ENCODE measurements around the gene UPB1.
"Not testable (repeated sequence)": the region's sequence is repeated elsewhere in the genome, so short reads cannot be mapped to it uniquely, and the experiment has no call there.

Gene UPB1

DNA sequence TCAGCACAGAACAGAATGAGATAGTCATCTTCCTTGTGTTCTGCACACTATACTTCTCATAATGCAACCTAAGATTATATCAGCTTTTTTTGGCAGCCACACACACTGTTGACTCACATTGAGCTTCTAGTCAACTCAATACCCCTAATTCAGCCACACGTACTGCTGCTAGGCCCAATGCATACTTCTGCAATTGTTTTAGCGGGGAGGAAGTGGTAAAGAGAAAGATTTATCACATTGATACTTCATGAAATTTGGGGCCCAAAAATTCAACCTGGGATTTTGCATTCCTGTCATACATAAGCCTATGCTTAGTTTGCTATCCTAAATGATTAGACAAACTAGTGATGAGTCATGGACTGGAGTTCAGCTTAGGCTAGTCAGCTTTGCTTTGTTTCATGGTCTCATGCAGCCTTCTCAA lies 8.6 kb upstream of the UPB1 start:
- DNase-seq (ENCODE audit: low read depth) = peak; percentile 70
- TF ChIP-seq, protein P1, sequence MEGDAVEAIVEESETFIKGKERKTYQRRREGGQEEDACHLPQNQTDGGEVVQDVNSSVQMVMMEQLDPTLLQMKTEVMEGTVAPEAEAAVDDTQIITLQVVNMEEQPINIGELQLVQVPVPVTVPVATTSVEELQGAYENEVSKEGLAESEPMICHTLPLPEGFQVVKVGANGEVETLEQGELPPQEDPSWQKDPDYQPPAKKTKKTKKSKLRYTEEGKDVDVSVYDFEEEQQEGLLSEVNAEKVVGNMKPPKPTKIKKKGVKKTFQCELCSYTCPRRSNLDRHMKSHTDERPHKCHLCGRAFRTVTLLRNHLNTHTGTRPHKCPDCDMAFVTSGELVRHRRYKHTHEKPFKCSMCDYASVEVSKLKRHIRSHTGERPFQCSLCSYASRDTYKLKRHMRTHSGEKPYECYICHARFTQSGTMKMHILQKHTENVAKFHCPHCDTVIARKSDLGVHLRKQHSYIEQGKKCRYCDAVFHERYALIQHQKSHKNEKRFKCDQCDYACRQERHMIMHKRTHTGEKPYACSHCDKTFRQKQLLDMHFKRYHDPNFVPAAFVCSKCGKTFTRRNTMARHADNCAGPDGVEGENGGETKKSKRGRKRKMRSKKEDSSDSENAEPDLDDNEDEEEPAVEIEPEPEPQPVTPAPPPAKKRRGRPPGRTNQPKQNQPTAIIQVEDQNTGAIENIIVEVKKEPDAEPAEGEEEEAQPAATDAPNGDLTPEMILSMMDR (IDR thresholded peaks at IDR 0.05; ENCODE audit: low read length, missing control alignments) = no peak

DNA sequence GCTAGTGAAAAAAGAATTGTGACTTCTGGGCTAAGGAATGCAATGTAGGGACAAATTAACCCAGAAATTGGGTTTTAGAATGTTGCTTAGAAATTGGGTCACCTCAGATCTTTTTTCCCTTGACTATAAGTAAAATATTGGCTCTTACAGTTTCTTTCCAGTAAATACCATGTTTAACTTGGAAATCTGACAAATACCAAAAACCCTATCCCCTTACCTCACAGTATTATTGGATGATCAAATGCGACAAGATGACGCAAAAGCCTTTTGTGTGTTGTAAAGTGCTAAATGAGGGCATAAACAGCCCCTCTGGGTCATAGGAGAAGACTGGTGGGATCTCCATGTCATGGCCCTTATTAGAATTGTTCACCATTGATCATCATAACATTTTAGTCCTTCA lies 6.1 kb upstream of the UPB1 start:
- TF ChIP-seq, protein P1 (IDR thresholded peaks at IDR 0.05; ENCODE audit: low read length, missing control alignments) = no peak
- DNase-seq (ENCODE audit: low read depth) = no peak
- H3K4me3 ChIP-seq (replicated peaks; ENCODE audit: low read depth, low read length) = no peak overlapping the region

More for the DNA sequence above, 8.6 kb upstream of the UPB1 start:
- H3K4me3 ChIP-seq (replicated peaks; ENCODE audit: low read depth, low read length) = no peak overlapping the region

DNA sequence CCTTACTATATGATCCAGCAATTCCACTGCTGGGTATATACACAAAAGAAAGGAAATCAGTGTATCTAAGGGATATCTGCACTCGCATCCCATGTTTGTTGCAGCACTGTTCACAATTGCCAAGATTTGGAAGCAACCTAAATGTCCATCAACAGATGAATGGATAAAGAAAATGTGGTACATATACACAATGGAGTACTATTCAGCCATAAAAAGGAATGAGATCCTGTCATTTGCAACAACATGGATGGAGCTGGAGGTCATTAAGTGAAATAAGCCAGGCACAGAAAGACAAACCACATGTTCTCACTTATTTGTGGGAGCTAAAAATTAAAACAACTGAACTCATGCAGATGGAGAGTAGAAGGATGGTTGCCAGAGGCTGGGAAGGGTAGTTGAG lies 5.7 kb upstream of the UPB1 start:
- H3K4me3 ChIP-seq (replicated peaks; ENCODE audit: low read depth, low read length) = not testable (repeated sequence)

DNA sequence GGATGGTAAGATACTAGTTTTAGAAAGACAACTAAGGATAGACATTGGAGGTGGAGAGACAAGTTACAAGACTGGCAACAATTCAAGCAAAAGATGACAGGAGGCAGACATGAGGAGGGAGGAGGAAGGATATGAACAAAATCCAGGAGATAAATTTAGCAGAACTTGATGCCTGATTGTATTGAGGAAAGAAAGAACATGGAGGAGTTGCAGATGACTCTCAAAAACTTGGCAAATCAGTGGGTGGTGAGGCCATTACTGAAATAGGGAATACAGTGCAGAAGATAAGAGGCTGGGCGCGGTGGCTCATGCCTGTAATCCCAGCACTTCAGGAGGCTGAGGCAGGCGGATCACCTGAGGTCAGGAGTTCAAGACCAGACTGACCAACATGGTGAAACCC lies 2.7 kb upstream of the UPB1 start:
- DNase-seq (ENCODE audit: low read depth) = peak; percentile 24
- no peak overlapping the region for H3K4me3 ChIP-seq (replicated peaks; ENCODE audit: low read depth, low read length)
- TF ChIP-seq, protein P1 (IDR thresholded peaks at IDR 0.05; ENCODE audit: low read length, missing control alignments) = no peak

More for the DNA sequence above, 5.7 kb upstream of the UPB1 start:
- DNase-seq (ENCODE audit: low read depth) = not testable (repeated sequence)

DNA sequence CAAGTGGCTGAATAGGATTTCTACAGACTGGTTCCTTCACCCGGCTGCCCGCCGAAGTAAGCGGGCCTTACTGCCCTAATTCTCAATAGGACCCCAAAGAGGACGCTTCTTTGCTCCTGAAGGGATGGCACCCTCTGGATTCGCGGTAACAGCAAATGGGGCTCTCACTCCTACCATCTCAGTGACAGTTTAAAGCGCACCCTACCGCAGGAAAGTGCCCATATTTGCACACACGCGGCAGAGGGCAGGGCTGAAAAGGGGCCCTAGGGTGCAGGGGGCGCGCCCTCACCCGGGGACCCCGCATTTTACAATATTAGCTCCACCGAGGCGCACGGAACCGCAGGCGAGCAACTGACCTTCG lies 985 bp upstream of the UPB1 start:
- no peak overlapping the region for H3K4me3 ChIP-seq (replicated peaks; ENCODE audit: low read depth, low read length)
- DNase-seq (ENCODE audit: low read depth) = no peak
- TF ChIP-seq, protein P1 (IDR thresholded peaks at IDR 0.05; ENCODE audit: low read length, missing control alignments) = no peak

DNA sequence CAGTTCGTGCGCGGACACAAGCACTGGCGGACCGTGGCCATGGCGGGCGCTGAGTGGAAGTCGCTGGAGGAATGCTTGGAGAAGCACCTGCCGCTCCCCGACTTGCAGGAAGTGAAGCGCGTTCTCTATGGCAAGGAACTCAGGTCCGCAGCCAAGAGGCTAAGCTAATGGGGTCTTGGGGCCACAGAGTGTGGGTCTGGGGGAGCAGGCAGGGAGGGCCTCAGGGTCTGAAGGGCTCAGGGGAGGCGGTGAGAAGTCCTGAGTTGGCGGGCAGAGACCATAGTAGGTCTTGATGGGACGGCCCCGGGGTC lies 188 bp downstream of the UPB1 start:
- TF ChIP-seq, protein P1 (IDR thresholded peaks at IDR 0.05; ENCODE audit: low read length, missing control alignments) = no peak
- no peak overlapping the region for H3K4me3 ChIP-seq (replicated peaks; ENCODE audit: low read depth, low read length)
- DNase-seq (ENCODE audit: low read depth) = no peak

DNA sequence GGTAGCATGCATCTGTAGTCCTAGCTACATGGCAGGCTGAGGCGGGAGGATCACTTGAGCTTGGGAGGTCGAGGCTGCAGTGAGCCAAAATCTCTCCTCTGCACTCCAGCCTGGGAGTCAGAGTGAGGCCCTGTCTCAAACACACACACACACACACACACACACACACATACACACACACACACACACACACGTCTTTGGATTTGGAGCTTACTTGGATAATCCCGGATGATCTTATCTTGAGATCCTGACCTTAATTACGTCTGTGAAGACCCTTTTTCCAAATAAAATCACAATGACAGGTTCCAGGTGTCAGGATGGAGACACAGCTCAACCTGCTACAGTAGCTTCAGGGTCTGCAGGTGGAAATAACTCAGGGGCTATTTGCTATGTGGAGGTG lies 1.1 kb downstream of the UPB1 start:
- no peak overlapping the region for H3K4me3 ChIP-seq (replicated peaks; ENCODE audit: low read depth, low read length)
- TF ChIP-seq, protein P1 (IDR thresholded peaks at IDR 0.05; ENCODE audit: low read length, missing control alignments) = no peak
- DNase-seq (ENCODE audit: low read depth) = no peak

DNA sequence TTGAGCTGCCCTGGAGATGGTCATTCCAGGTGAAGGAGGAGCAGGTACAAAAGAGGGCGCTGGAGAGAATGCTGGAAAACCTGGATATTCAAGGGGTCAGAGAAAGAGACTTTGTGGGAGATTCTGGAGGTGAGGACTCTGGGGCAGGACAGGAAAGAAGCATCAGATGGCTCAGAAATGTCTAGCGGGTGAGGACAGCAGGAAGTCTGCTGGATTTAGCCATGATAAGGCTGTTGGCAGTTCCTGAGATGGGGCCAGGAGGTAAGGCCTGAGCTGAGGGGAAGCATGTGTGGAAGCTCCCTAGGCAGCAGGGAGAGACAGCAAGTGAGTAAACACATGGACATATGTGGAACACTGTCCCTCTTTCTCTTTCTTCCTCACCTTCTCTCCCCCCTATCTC lies 1.5 kb downstream of the UPB1 start:
- DNase-seq (ENCODE audit: low read depth) = no peak
- TF ChIP-seq, protein P1 (IDR thresholded peaks at IDR 0.05; ENCODE audit: low read length, missing control alignments) = no peak
- H3K4me3 ChIP-seq (replicated peaks; ENCODE audit: low read depth, low read length) = no peak overlapping the region
